OCI-LY1 (cell line): ENCODE data around the gene ADAMTS14.

Experiments used
- H2AFZ ChIP-seq: fragments of 200-600 bp; sonication (generic), shearing (Covaris generic); 2 replicates; pipeline ENCODE4 v1.6.0; 2014; ENCODE audit warnings: antibody characterized with exemption, mild to moderate bottlenecking, low read length
- H3F3A ChIP-seq: fragments of 200-600 bp; sonication (generic), shearing (Covaris generic); 2 replicates; pipeline ENCODE4 v1.6.0; 2014; ENCODE audit warnings: mild to moderate bottlenecking, antibody characterized with exemption, low read length, moderate library complexity; ENCODE audit not compliant: insufficient read depth
- H3K27ac ChIP-seq: fragments of 200-600 bp; sonication (generic); 2 replicates; pipeline ENCODE4 v1.5.1; 2014; ENCODE audit warnings: low read length, mixed run types, mild to moderate bottlenecking, low read depth; ENCODE audit not compliant: poor library complexity, severe bottlenecking
- H3K27me3 ChIP-seq: fragments of 200-600 bp; sonication (generic); 2 replicates; pipeline ENCODE4 v1.6.0; 2014; ENCODE audit warnings: antibody characterized with exemption, mild to moderate bottlenecking, low read length, moderate library complexity; ENCODE audit not compliant: insufficient read depth
- H3K36me3 ChIP-seq: fragments of 200-600 bp; sonication (generic); 2 replicates; pipeline ENCODE4 v1.6.1; 2014; ENCODE audit warnings: mild to moderate bottlenecking, antibody characterized with exemption, low read length, moderate library complexity, mixed read lengths; ENCODE audit not compliant: insufficient read depth
- H3K4me1 ChIP-seq: fragments of 200-600 bp; sonication (generic); 2 replicates; pipeline ENCODE4 v1.5.1; 2014; ENCODE audit warnings: mild to moderate bottlenecking, low read length, moderate library complexity; ENCODE audit not compliant: insufficient read depth, severe bottlenecking
- H3K4me2 ChIP-seq: fragments of 200-600 bp; sonication (generic), shearing (Covaris generic); 2 replicates; pipeline ENCODE4 v1.6.1; 2014; ENCODE audit warnings: low read length
- H3K4me3 ChIP-seq: fragments of 200-600 bp; sonication (generic); 2 replicates; pipeline ENCODE4 v1.5.1; 2014; ENCODE audit warnings: low read length, low read depth, mild to moderate bottlenecking, mixed read lengths; ENCODE audit not compliant: poor library complexity, severe bottlenecking
- H3K79me2 ChIP-seq: fragments of 200-600 bp; shearing (Covaris generic); 2 replicates; pipeline ENCODE4 v1.6.1; 2016; ENCODE audit warnings: mixed run types, low read length, mixed read lengths; ENCODE audit not compliant: insufficient read depth
- H3K9ac ChIP-seq: fragments of 200-600 bp; sonication (generic), shearing (Covaris generic); 2 replicates; pipeline ENCODE4 v1.6.1; 2014; ENCODE audit warnings: mild to moderate bottlenecking, low read length, mixed read lengths
- H3K9me2 ChIP-seq: fragments of 200-600 bp; sonication (generic), shearing (Covaris generic); 2 replicates; pipeline ENCODE4 v1.6.1; 2014; ENCODE audit warnings: low read depth, mild to moderate bottlenecking, low read length, mixed read lengths
- H3K9me3 ChIP-seq: fragments of 200-600 bp; shearing (Covaris generic); 2 replicates; pipeline ENCODE4 v1.6.1; 2014; ENCODE audit warnings: low read length, mixed read lengths
- H4K20me1 ChIP-seq: fragments of 200-600 bp; sonication (generic), shearing (Covaris generic); 2 replicates; pipeline ENCODE4 v1.6.0; 2016; ENCODE audit warnings: mild to moderate bottlenecking, low read length; ENCODE audit not compliant: insufficient read depth
- EZH2 ChIP-seq: fragments of 200-600 bp; sonication (generic), shearing (Covaris generic); IDR thresholded peaks from 2 replicates; pipeline ENCODE4 v1.8.0; 2017; ENCODE audit warnings: borderline replicate concordance, mixed run types, mild to moderate bottlenecking, antibody characterized with exemption, low read length, moderate library complexity, mixed read lengths
- TF ChIP-seq, protein P1 (sequence below): fragments of 200-600 bp; sonication (generic), shearing (Covaris generic); IDR thresholded peaks from 2 replicates; pipeline ENCODE4 v1.5.1; 2017; ENCODE audit warnings: mild to moderate bottlenecking, antibody characterized with exemption, low read length, moderate library complexity, mixed read lengths

The ADAMTS14 gene

DNA sequence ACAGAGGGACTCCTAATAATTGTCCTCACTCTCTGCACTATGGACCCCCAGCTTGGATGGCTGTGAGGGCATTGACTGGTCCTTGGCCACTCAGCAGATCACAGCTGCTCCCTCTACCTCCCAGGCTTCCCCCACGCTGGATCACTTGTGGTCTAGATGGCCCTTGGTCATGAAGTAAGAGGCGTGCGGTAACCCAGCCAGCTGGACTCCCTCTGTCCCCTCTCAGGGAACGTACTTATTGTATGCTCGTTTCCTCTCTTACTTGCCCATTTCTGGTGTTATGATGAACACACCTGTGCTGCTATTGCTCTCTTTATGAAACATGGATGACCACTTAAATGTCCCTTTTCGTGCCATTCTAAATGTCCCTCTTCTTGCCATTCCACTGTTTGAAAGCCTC lies 19.3 kb downstream of the ADAMTS14 start:
- no peak overlapping the region for H3K27ac ChIP-seq
- H3K27me3 ChIP-seq: peaks cover 6% of the 10 kb centered on the region; the same call in 1 of the 2 replicates
- H3K9me3 ChIP-seq: no peaks in the 10 kb centered on the region

DNA sequence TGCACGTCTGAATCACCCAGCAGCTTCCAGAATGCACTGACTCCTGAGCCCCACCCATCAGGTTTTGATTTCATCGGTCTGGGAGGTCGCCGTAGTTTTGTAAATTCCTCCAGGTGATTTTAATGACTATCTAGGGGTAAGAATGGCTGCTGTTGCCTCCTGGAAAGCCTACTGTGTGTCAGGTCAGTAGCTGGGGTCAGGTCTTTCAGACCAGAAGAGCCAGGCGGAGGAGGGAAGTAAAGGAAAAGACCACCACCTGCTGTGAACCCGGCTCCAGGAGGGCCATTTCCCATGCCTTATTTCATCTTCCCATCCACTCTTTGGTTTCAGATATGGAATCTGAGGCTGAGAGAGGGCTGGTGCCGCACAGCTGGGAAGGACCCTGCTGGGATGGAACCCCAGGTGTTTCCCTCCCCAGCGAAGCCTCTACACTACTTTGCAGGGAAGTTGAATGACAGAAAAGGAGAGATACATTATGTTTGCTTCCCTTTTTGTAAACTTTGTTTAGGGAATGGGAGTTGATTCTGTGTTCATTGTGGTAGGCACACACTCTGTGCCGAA lies 19.8 kb downstream of the ADAMTS14 start:
- Histone ChIP-seq H3K4me2 (no peak overlapping the region), H3F3A (no peaks in the 10 kb centered on the region), H2AFZ (no peak overlapping the region), H3K9me3 (no peaks in the 10 kb centered on the region), H3K27me3 (peaks cover 6% of the 10 kb centered on the region; the same call in 1 of the 2 replicates), H3K4me3 (no peak overlapping the region), H3K9ac (no peak overlapping the region), H3K36me3 (no peaks in the 10 kb centered on the region), H3K9me2 (no peaks in the 10 kb centered on the region), H3K27ac (no peak overlapping the region), H4K20me1 (no peaks in the 10 kb centered on the region), H3K4me1 (no peaks in the 10 kb centered on the region), H3K79me2 (no peaks in the 10 kb centered on the region)
- TF ChIP-seq, protein P1, sequence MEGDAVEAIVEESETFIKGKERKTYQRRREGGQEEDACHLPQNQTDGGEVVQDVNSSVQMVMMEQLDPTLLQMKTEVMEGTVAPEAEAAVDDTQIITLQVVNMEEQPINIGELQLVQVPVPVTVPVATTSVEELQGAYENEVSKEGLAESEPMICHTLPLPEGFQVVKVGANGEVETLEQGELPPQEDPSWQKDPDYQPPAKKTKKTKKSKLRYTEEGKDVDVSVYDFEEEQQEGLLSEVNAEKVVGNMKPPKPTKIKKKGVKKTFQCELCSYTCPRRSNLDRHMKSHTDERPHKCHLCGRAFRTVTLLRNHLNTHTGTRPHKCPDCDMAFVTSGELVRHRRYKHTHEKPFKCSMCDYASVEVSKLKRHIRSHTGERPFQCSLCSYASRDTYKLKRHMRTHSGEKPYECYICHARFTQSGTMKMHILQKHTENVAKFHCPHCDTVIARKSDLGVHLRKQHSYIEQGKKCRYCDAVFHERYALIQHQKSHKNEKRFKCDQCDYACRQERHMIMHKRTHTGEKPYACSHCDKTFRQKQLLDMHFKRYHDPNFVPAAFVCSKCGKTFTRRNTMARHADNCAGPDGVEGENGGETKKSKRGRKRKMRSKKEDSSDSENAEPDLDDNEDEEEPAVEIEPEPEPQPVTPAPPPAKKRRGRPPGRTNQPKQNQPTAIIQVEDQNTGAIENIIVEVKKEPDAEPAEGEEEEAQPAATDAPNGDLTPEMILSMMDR: no peak
- TF ChIP-seq EZH2: no peak

More for the DNA sequence above, 19.3 kb downstream of the ADAMTS14 start:
- no peaks in the 10 kb centered on the region for H3K9me2 ChIP-seq
- no peak overlapping the region for H2AFZ ChIP-seq
- H3K4me3 ChIP-seq: no peak overlapping the region
- TF ChIP-seq EZH2: no peak
- TF ChIP-seq, protein P1: no peak
- no peak overlapping the region for H3K4me2 ChIP-seq
- no peak overlapping the region for H3K9ac ChIP-seq
- no peaks in the 10 kb centered on the region for H3K79me2 ChIP-seq
- H3K4me1 ChIP-seq: no peaks in the 10 kb centered on the region
- no peaks in the 10 kb centered on the region for H4K20me1 ChIP-seq
- no peaks in the 10 kb centered on the region for H3K36me3 ChIP-seq
- no peaks in the 10 kb centered on the region for H3F3A ChIP-seq

DNA sequence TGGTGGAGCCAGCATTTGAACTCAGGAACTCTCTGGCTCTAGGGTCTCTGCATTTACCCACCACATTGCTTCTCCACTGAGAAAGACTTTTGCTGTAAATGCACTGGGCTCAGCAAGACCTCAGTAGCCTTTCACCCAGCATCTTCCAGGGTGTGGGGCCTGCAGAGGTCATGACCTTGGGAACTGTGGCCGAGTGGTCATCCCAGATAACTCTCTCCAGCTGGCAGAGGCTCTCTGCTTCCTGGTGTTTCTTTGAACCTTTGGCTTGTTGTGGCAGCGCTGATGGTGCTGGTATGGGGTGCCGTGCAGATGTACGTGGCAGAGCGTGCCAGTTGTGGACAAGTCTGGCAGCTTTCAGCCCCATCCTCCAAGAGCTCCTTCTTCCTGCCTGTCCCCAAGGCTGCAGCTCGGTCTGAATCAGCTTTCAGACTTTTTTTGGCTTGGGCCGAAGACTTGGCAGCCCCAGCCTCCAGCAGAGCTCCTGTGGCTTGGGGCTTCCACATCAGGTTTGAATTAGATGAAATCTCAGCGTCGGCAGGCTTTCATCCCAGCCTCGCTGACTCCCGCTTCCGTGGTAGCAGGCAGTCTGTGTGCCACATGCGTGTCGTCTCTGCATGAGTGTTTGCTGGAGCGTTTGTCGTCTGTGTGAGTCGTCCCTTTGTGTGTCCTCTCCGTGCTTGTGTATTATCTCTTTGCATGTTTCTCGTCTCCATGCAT lies 21.5 kb downstream of the ADAMTS14 start:
- no peak overlapping the region for H3K4me2 ChIP-seq

More for the DNA sequence above, 21.5 kb downstream of the ADAMTS14 start:
- no peak overlapping the region for H3K4me3 ChIP-seq
- no peaks in the 10 kb centered on the region for H3K36me3 ChIP-seq
- no peak overlapping the region for H3K9ac ChIP-seq
- no peaks in the 10 kb centered on the region for H3K9me2 ChIP-seq
- peaks cover 6% of the 10 kb centered on the region; the same call in 1 of the 2 replicates for H3K27me3 ChIP-seq
- no peaks in the 10 kb centered on the region for H4K20me1 ChIP-seq
- no peaks in the 10 kb centered on the region for H3K79me2 ChIP-seq
- no peaks in the 10 kb centered on the region for H3K9me3 ChIP-seq
- no peak overlapping the region for H2AFZ ChIP-seq
- no peak overlapping the region for H3K27ac ChIP-seq
- no peaks in the 10 kb centered on the region for H3F3A ChIP-seq
- TF ChIP-seq, protein P1: no peak
- no peak for TF ChIP-seq EZH2
- no peaks in the 10 kb centered on the region for H3K4me1 ChIP-seq
